Hematopoietic multipotent progenitor cell treated with erythropoietin and hydrocortisone succinate and interleukin-3 and kit ligand, for 15 days (in vitro differentiated cells): Measurements from ENCODE around the gene PLA2G15.
"Not testable (repeated sequence)": the region's sequence is repeated elsewhere in the genome, so short reads cannot be mapped to it uniquely, and the experiment has no call there.

ENCODE experiments used
- DNase-seq: peaks from one replicate; pipeline ENCODE4 v3.0.0-alpha.2; 2015; ENCODE audit warnings: low spot score

PLA2G15 gene

GRCh38 chr16:68279726-68280558, 34.8 kb downstream of the PLA2G15 start:
- no peak for DNase-seq

- no peak for DNase-seq
These were observed 36.3 kb downstream of the PLA2G15 start for GRCh38 chr16:68281368-68282063.

GRCh38 chr16:68282064-68282452, 36.9 kb downstream of the PLA2G15 start:
- DNase-seq = no peak

- DNase-seq = no peak
These were observed 38.2 kb downstream of the PLA2G15 start for GRCh38 chr16:68283346-68283745.

GRCh38 chr16:68283801-68284598, 38.8 kb downstream of the PLA2G15 start:
- no peak for DNase-seq

GRCh38 chr16:68284847-68285246, 39.7 kb downstream of the PLA2G15 start:
- no peak for DNase-seq

- no peak for DNase-seq
These were observed 40.5 kb downstream of the PLA2G15 start for GRCh38 chr16:68285683-68286082.

DNA sequence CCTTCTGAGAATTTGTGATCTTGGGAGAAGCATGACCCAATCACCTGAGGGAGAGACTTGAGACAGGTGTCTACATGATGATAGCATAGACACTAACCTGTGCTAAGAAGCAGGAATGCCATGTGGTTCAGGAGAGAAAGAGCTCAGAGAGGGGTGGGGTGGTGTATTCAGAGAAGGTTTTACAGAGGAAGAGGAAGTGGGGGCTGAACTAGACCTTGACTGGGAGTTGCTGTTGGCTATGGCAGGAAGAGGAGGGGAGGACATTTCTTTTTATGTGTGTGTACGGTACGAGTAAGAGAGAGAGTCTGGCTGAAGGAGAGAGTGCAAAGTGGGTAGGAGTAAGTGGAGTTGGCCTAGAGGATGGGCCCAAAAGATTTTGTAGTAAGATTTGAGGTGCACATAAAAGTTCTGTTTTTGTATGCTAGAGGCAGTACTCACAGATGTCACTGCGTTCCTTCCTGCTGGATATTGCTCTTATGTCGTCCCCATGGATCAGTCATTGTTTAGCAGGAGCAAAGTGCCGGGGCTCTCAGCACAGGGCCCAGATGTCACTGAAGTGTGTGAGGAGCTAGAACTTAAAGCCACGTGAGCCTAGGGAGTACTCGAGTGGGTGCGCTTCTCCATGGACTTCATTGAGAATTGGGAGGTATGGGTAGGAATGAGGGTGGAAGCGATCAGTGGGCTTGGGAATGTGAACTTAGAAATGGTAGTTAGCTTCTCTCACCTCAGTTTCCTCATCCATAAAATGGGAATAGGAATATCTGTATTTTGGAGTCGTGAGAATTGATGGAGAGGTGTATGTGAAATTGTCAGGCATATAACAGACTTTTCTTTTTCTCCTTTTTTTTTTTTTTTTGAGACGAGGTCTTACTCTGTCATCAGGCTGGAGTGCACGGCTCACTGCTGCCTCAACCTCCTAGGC, 41.2 kb downstream of the PLA2G15 start:
- no peak for DNase-seq

GRCh38 chr16:68287276-68288251, 42.4 kb downstream of the PLA2G15 start:
- DNase-seq = no peak

- DNase-seq = no peak
These were observed 43.1 kb downstream of the PLA2G15 start for GRCh38 chr16:68288252-68288650.

GRCh38 chr16:68288796-68289195, 43.6 kb downstream of the PLA2G15 start:
- DNase-seq = not testable (repeated sequence)

DNA sequence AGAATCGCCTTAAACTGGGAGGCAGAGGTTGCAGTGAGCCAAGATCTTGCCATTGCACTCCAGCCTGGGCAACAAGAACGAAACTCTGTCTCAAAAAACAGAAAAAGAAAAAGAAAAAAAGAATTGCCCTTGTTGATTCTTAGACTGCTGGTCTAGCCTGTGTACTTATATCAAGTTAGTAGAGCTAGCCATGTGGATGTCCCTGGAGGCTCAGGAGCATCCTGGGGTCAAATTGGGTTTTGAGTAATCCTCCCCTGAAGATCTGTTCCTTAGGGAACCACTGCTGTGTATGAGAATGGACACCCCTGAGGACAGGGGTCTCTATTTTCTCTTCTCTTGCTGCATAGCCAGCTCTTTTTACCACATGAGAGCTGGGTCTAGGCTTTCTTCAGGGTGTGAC, 44.0 kb downstream of the PLA2G15 start:
- no peak for DNase-seq

- DNase-seq = no peak
These were observed 44.6 kb downstream of the PLA2G15 start for GRCh38 chr16:68289621-68290329.

DNA sequence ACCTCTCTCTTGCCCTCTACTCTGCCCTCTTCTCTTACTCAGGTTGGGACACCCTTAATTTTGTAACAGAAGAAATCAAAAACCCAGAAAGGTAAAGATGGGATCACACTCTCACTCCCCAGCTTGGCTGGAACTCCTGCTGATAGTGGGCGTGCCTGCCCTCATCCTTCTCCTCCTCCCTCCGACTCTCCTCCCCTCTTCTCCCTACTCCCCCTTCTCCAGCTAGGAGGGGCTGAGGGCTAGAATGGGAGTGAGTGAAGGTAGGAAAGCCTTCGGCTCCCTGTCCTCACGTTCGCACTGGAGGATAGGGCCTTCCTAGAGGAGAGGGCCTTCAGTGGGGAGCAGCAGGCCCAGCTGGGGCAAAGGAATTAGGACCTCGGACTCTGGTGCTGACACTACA, 45.3 kb downstream of the PLA2G15 start:
- DNase-seq = no peak

GRCh38 chr16:68291227-68291626, 46.1 kb downstream of the PLA2G15 start:
- no peak for DNase-seq

DNA sequence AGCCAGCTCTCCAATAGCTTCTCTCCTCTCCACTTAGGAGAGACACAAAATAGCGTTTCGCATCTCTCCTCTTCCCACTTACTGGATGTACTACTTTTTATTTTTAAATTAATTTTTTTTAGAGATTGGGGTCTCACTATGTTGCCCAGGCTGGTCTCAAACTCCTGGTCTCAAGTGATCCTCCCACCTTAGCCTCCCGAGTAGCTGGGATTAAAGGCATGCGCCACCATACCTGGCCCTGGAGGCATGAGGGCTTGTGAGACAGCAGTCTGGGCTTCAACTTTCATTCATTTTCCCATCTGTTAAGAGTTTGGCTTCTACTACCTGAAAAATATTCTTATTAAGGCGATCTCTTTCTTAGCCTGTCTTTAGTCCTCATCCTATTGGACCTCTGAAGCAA, 47.3 kb downstream of the PLA2G15 start:
- DNase-seq = no peak

GRCh38 chr16:68296291-68296690, 51.1 kb downstream of the PLA2G15 start:
- DNase-seq = no peak

DNA sequence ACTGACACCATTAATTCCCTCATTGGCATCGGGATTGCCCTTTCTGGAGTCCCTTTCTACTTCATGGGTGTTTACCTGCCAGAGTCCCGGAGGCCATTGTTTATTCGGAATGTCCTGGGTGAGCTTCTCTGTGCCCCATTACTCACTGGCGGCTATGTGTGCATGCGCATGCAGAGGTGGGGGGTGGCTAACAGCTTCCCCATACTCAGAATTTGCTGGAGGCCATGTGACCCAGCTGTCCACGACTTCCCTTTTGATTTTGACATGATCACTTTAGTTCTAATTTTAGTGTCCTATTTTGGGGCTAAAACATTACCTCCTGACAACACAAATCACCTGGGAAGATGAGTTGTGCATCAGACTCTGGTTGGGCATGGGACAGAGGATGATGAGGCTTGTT, 51.5 kb downstream of the PLA2G15 start:
- DNase-seq = no peak

GRCh38 chr16:68297908-68298307, 52.7 kb downstream of the PLA2G15 start:
- DNase-seq = no peak

DNA sequence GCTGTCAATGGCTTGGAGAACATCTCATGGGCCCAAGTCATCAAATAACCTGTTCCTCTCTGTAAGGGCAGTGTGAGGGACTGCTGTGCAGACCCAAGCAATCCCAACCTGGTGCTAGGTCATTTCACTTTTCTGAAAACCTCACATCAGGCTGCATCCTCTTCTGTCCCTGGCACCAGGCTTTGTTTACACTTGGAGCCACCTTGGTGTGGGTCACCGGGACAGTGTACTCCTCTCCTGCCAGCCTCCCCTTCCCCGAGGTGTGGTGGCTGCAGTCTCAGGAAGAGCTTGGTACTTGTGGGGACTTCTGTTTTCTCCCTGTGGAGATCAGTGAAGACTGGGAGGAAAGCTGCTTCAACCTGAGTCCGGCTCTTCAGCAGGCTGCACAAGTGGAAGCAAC, 53.1 kb downstream of the PLA2G15 start:
- no peak for DNase-seq
